ENCODE results near the gene MTF1.

The MTF1 gene

GRCh38 chr1:37867784-37868183, 8.4 kb upstream of the MTF1 start:
- DNase-seq (no peak), ATAC-seq (no peak)

- DNase-seq: no peak
These were observed 7.1 kb upstream of the MTF1 start for GRCh38 chr1:37866491-37866890.

GRCh38 chr1:37865348-37866120, 6.1 kb upstream of the MTF1 start:
- DNase-seq: peak; percentile 46
- peak; percentile 88 for ATAC-seq

More at GRCh38 chr1:37866491-37866890, 7.1 kb upstream of the MTF1 start:
- ATAC-seq: no peak

GRCh38 chr1:37862330-37862729, 2.9 kb upstream of the MTF1 start:
- no peak for DNase-seq
- ATAC-seq: no peak

- no peak for ATAC-seq
- DNase-seq: no peak
These were observed 1.8 kb upstream of the MTF1 start for GRCh38 chr1:37861151-37861550.

GRCh38 chr1:37860346-37860666, 914 bp upstream of the MTF1 start:
- DNase-seq (no peak), ATAC-seq (no peak)

- no peak for ATAC-seq
- DNase-seq: no peak
These were observed 373 bp downstream of the MTF1 start for GRCh38 chr1:37858931-37859506.

- no peak for ATAC-seq
These were observed 5.0 kb downstream of the MTF1 start for GRCh38 chr1:37854406-37854805.

GRCh38 chr1:37853157-37853556, 6.2 kb downstream of the MTF1 start:
- ATAC-seq: no peak
- no peak for DNase-seq

More at GRCh38 chr1:37854406-37854805, 5.0 kb downstream of the MTF1 start:
- DNase-seq: no peak

- ATAC-seq (no peak), DNase-seq (no peak)
These were observed 7.6 kb downstream of the MTF1 start for GRCh38 chr1:37851782-37852210.

GRCh38 chr1:37851262-37851661, 8.1 kb downstream of the MTF1 start:
- DNase-seq (no peak), ATAC-seq (no peak)

GRCh38 chr1:37850352-37850955, 8.9 kb downstream of the MTF1 start:
- ATAC-seq (no peak), DNase-seq (no peak)

GRCh38 chr1:37849480-37849879, 9.9 kb downstream of the MTF1 start:
- no peak for ATAC-seq
- no peak for DNase-seq

- ATAC-seq (no peak), DNase-seq (no peak)
These were observed 12.6 kb downstream of the MTF1 start for GRCh38 chr1:37846647-37847339.

- no peak for DNase-seq
- ATAC-seq: no peak
These were observed 13.6 kb downstream of the MTF1 start for GRCh38 chr1:37845786-37846185.

GRCh38 chr1:37845049-37845646, 14.2 kb downstream of the MTF1 start:
- DNase-seq (no peak), ATAC-seq (no peak)

- DNase-seq: no peak
- ATAC-seq: no peak
These were observed 14.9 kb downstream of the MTF1 start for GRCh38 chr1:37844536-37844935.

- ATAC-seq: no peak
These were observed 17.7 kb downstream of the MTF1 start for GRCh38 chr1:37841652-37842051.

GRCh38 chr1:37840711-37841110, 18.7 kb downstream of the MTF1 start:
- no peak for DNase-seq
- no peak for ATAC-seq

More at GRCh38 chr1:37841652-37842051, 17.7 kb downstream of the MTF1 start:
- DNase-seq: no peak

- ATAC-seq (no peak), DNase-seq (no peak)
These were observed 19.7 kb downstream of the MTF1 start for GRCh38 chr1:37839676-37840075.

- DNase-seq (no peak), ATAC-seq (no peak)
These were observed 22.6 kb downstream of the MTF1 start for GRCh38 chr1:37836788-37837187.

GRCh38 chr1:37831809-37832208, 27.6 kb downstream of the MTF1 start:
- ATAC-seq (no peak), DNase-seq (no peak)

- DNase-seq (no peak), ATAC-seq (no peak)
These were observed 28.3 kb downstream of the MTF1 start for GRCh38 chr1:37831109-37831508.

Measured in stimulated activated naive CD8-positive, alpha-beta T cell treated with anti-CD3 and anti-CD28 coated beads, Interleukin-15, Interleukin-2, amounts not matched to agents 100 U/mL and 50 U/mL, for 24 hours (primary cell).